ENCODE data around the gene AADAC.

- TF ChIP-seq CTCF (IDR thresholded peaks at IDR 0.05) (no peak), EP300 (IDR thresholded peaks at IDR 0.05) (no peak), POLR2AphosphoS5 (IDR thresholded peaks at IDR 0.05) (no peak), POLR2A (IDR thresholded peaks at IDR 0.05; ENCODE audit: low read depth) (no peak)
Observed at GRCh38 chr3:151796105-151796680, 17.7 kb upstream of the AADAC start.
